ENCODE data around the gene GABRB1. TPM values are rescaled to one million over a fixed set of nuclear protein-coding genes. Genes with fewer than 3 reads are reported as not detected.

GABRB1 gene
- total and polyA plus RNA-seq, 2 of the 8 experiments (the other 6 are each of a cell fraction or from before 2014, with no cell fraction given) = 0.22 to 0.38 TPM

DNA sequence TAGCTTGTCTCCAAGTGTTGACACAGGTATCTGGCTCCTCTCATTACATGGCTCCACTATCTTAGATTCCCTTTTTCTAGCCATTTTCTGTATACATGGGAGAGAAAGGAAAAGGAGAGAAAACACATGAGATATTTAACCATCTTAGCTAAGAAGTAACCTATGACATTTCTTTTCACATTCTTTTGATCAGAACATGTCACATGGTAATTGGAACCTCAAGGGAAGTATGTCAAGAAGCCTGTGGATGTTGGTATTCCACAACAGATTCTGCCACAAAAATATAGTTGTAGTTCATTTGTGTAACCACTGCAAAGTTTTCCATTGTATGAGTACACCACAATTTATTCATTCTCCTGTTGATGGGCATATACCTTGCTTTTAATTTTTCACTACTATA, 18.7 kb upstream of the GABRB1 start (continued):
- TF ChIP-seq, protein P1, sequence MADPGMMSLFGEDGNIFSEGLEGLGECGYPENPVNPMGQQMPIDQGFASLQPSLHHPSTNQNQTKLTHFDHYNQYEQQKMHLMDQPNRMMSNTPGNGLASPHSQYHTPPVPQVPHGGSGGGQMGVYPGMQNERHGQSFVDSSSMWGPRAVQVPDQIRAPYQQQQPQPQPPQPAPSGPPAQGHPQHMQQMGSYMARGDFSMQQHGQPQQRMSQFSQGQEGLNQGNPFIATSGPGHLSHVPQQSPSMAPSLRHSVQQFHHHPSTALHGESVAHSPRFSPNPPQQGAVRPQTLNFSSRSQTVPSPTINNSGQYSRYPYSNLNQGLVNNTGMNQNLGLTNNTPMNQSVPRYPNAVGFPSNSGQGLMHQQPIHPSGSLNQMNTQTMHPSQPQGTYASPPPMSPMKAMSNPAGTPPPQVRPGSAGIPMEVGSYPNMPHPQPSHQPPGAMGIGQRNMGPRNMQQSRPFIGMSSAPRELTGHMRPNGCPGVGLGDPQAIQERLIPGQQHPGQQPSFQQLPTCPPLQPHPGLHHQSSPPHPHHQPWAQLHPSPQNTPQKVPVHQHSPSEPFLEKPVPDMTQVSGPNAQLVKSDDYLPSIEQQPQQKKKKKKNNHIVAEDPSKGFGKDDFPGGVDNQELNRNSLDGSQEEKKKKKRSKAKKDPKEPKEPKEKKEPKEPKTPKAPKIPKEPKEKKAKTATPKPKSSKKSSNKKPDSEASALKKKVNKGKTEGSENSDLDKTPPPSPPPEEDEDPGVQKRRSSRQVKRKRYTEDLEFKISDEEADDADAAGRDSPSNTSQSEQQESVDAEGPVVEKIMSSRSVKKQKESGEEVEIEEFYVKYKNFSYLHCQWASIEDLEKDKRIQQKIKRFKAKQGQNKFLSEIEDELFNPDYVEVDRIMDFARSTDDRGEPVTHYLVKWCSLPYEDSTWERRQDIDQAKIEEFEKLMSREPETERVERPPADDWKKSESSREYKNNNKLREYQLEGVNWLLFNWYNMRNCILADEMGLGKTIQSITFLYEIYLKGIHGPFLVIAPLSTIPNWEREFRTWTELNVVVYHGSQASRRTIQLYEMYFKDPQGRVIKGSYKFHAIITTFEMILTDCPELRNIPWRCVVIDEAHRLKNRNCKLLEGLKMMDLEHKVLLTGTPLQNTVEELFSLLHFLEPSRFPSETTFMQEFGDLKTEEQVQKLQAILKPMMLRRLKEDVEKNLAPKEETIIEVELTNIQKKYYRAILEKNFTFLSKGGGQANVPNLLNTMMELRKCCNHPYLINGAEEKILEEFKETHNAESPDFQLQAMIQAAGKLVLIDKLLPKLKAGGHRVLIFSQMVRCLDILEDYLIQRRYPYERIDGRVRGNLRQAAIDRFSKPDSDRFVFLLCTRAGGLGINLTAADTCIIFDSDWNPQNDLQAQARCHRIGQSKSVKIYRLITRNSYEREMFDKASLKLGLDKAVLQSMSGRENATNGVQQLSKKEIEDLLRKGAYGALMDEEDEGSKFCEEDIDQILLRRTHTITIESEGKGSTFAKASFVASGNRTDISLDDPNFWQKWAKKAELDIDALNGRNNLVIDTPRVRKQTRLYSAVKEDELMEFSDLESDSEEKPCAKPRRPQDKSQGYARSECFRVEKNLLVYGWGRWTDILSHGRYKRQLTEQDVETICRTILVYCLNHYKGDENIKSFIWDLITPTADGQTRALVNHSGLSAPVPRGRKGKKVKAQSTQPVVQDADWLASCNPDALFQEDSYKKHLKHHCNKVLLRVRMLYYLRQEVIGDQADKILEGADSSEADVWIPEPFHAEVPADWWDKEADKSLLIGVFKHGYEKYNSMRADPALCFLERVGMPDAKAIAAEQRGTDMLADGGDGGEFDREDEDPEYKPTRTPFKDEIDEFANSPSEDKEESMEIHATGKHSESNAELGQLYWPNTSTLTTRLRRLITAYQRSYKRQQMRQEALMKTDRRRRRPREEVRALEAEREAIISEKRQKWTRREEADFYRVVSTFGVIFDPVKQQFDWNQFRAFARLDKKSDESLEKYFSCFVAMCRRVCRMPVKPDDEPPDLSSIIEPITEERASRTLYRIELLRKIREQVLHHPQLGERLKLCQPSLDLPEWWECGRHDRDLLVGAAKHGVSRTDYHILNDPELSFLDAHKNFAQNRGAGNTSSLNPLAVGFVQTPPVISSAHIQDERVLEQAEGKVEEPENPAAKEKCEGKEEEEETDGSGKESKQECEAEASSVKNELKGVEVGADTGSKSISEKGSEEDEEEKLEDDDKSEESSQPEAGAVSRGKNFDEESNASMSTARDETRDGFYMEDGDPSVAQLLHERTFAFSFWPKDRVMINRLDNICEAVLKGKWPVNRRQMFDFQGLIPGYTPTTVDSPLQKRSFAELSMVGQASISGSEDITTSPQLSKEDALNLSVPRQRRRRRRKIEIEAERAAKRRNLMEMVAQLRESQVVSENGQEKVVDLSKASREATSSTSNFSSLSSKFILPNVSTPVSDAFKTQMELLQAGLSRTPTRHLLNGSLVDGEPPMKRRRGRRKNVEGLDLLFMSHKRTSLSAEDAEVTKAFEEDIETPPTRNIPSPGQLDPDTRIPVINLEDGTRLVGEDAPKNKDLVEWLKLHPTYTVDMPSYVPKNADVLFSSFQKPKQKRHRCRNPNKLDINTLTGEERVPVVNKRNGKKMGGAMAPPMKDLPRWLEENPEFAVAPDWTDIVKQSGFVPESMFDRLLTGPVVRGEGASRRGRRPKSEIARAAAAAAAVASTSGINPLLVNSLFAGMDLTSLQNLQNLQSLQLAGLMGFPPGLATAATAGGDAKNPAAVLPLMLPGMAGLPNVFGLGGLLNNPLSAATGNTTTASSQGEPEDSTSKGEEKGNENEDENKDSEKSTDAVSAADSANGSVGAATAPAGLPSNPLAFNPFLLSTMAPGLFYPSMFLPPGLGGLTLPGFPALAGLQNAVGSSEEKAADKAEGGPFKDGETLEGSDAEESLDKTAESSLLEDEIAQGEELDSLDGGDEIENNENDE (IDR thresholded peaks at IDR 0.05; ENCODE audit: insufficient replicate concordance, low read length) = no peak
- TF ChIP-seq HDAC6 (IDR thresholded peaks at IDR 0.05; ENCODE audit: low read depth, low read length) (no peak), CEBPB (IDR thresholded peaks at IDR 0.05; ENCODE audit: low read depth, low read length) (no peak)

Data from H1 (cell line).